ENCODE measurements around the gene PNRC1. TPM values are rescaled to one million over a fixed set of nuclear protein-coding genes. Genes with fewer than 3 reads are reported as not detected.
"Not testable (repeated sequence)": the region's sequence is repeated elsewhere in the genome, so short reads cannot be mapped to it uniquely, and the experiment has no call there.

PNRC1 gene
- total RNA-seq (100 to 1,000 TPM; 236 to 552 (median 436) TPM), polyA plus RNA-seq (100 to 1,000 TPM in 2 of 3 donors, 10 to 100 TPM in 1; 74.3 to 285 (median 156) TPM)
- long read RNA-seq, donor 1, transcript PNRC1-201 (2 exons, 2,065 nt): major isoform, 821 of 866 reads
- long read RNA-seq, donor 1, transcript PNRC1-203 (2 exons, 816 nt): minor isoform, 10 of 866 reads
- long read RNA-seq, donor 1, partial matches to known transcripts: 0 of 866 reads
- long read RNA-seq, donor 1, other reads (novel, unspliced or antisense): 35 of 866 reads
- long read RNA-seq, donor 2, transcript PNRC1-201 (2 exons, 2,065 nt): major isoform, 1,529 of 1,575 reads
- long read RNA-seq, donor 2, partial matches to known transcripts: 0 of 1,575 reads
- long read RNA-seq, donor 2, other reads (novel, unspliced or antisense): 42 of 1,575 reads

DNA sequence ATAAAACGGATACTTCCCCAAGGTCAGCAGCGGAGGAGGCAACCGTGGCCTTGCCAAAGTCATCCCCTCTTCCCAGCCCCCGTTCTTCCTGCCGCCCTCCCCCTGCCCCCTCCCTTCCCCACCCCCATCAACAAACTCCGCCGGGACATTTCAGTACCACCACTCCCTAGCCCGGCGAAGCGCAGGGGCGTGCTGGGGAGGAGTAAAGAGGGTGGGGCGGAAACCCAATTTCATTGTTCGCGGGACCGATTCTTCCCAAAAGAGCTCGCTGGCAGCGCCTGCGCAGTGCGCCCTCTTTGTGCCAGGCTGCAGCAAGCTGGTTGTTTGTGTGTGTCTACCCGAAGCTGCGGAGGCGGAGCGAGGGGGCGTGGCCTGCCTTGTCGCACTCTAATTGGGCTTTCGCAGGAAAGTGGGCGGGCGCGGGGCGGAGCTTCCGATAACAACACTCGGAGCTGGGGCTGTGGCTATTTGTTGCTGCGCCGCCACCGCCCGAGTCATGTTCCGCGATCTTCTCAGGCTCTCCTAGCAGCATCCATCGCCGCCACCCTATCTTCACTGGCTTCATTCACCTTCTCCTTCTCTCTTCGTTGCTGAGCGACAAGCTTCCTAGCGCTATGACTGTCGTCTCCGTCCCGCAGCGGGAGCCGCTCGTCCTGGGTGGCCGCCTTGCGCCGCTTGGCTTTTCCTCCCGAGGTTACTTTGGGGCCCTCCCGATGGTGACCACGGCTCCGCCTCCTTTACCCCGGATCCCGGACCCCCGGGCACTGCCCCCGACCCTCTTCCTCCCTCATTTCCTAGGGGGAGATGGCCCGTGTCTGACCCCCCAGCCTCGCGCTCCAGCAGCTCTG, at the start of gene PNRC1:
TSS of gene PNRC1 (plus strand) at position 471 of the 848 bp plus-strand sequence. CDS start at position 615, 144 bp downstream.
- Histone ChIP-seq H3K4me1 (peaks cover 25% of the 10 kb centered on the region), H3K27me3 (ENCODE audit: insufficient read depth in 3 of 3, low read length in 2 of 3) (no peaks in the 10 kb centered on the region), H3K9me3 (no peaks in the 10 kb centered on the region), H3K27ac (peak within 1 kb of the TSS; percentile 100), H3K36me3 (ENCODE audit: insufficient read depth in 1 of 2, low read depth in 1 of 2) (peaks cover 0 to 33% of the 10 kb centered on the region in 2 donors), H3K4me3 (peak within 1 kb of the TSS; percentile 98)
- TF ChIP-seq, protein P1, sequence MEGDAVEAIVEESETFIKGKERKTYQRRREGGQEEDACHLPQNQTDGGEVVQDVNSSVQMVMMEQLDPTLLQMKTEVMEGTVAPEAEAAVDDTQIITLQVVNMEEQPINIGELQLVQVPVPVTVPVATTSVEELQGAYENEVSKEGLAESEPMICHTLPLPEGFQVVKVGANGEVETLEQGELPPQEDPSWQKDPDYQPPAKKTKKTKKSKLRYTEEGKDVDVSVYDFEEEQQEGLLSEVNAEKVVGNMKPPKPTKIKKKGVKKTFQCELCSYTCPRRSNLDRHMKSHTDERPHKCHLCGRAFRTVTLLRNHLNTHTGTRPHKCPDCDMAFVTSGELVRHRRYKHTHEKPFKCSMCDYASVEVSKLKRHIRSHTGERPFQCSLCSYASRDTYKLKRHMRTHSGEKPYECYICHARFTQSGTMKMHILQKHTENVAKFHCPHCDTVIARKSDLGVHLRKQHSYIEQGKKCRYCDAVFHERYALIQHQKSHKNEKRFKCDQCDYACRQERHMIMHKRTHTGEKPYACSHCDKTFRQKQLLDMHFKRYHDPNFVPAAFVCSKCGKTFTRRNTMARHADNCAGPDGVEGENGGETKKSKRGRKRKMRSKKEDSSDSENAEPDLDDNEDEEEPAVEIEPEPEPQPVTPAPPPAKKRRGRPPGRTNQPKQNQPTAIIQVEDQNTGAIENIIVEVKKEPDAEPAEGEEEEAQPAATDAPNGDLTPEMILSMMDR (IDR thresholded peaks at IDR 0.05): no peak
- peak; percentile 100 for DNase-seq
- ATAC-seq: peak; percentile 80 to 83 (median 82)
- intact Hi-C loops (cut with DNase I): loop anchor here in 1 of 2 donors (10.0 kb wide), 1 partner anchor 96 kb away; no protein-coding TSS in a partner anchor
- 0 to 1% (median 1%) methylated on average over 46 to 63 of the region's 63 CpGs for WGBS, 3 donors

DNA sequence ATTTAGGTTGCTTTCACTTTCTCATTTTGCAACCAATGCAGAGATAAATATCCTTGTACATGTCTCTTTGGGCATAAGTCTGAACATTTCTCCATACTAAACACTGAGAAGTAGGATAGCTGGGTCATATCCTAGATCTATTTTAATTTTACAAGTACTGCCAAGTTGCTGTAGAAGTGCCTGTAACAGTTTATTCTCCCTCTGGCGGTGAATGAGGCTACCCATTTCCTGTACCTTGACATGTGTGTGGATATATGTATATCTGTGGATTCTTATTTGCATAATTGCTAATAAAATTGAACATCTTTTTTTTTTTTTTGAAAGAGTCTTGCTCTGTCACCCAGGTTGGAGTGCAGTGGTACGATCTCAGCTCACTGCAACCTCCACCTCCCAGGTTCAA, 48.0 kb upstream of the PNRC1 start:
- peaks cover 43% of the 10 kb centered on the region for H3K4me1 ChIP-seq
- 58 to 66% (median 59%) methylated on average over 2 of the region's 2 CpGs for WGBS, 3 donors
- ATAC-seq: peak in 1 of 4 donors; percentile 21
- intact Hi-C loops (cut with DNase I): loop anchor here in 1 of 2 donors (10.0 kb wide), 1 partner anchor 112 kb away; the partner anchor contains the start of gene PM20D2
- H3K27me3 ChIP-seq (ENCODE audit: insufficient read depth in 3 of 3, low read length in 2 of 3): no peaks in the 10 kb centered on the region
- DNase-seq: no peak
- H3K4me3 ChIP-seq: peak overlapping the region; percentile 35
- TF ChIP-seq, protein P1 (IDR thresholded peaks at IDR 0.05): peak; percentile 53
- H3K9me3 ChIP-seq: no peaks in the 10 kb centered on the region
- no peaks in the 10 kb centered on the region for H3K36me3 ChIP-seq (ENCODE audit: insufficient read depth in 1 of 2, low read depth in 1 of 2)
- peak overlapping the region; percentile 93 for H3K27ac ChIP-seq

DNA sequence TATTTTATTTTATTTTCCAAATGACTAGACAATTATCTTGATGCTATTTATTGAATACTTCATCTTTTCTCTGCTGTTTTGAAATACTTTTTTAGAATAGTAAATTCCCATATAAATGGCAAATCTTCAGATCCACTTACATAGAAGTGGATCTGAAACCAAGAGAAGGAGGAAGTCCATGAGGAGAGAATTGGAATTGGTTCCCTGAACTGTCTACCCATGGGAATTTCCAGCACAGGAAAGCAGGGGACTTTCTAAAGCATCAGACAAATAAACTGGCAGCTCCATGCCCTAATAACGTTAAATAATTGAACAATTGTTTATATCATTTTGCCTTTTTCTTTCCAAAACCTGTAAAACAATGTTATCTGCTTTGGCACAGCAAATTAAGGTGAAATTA, 47.1 kb upstream of the PNRC1 start:
- WGBS, 3 donors: 36 to 45% (median 39%) methylated on average over 1 of the region's 1 CpG
- H3K36me3 ChIP-seq (ENCODE audit: insufficient read depth in 1 of 2, low read depth in 1 of 2): no peaks in the 10 kb centered on the region
- peaks cover 8% of the 10 kb centered on the region for H3K9me3 ChIP-seq
- H3K4me3 ChIP-seq: no peak overlapping the region
- intact Hi-C loops (cut with DNase I): loop anchor here in 1 of 2 donors (10.0 kb wide), 1 partner anchor 111 kb away; the partner anchor contains the start of gene PM20D2
- no peaks in the 10 kb centered on the region for H3K27me3 ChIP-seq (ENCODE audit: insufficient read depth in 3 of 3, low read length in 2 of 3)
- TF ChIP-seq, protein P1 (IDR thresholded peaks at IDR 0.05): no peak
- ATAC-seq: no peak
- no peak for DNase-seq
- H3K4me1 ChIP-seq: peaks cover 43% of the 10 kb centered on the region
- peak overlapping the region; percentile 93 for H3K27ac ChIP-seq

DNA sequence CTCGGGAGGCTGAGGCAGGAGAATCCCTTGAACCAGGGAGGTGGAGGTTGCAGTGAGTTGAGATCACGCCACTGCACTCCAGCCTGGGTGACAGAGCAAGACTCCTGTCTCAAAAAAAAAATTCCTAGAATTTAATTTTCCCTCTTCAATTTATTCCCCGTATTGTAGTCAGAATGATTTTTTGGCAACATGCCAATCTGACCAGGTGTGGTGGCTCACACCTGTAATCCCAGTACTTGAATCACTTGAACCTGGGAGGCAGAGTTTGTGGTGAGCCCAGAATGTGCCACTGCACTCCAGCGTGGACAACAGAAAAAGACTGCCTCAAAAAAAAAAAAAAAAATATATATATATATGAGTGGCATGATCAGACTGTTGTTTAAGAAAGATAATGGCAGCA, 46.4 kb upstream of the PNRC1 start:
- intact Hi-C loops (cut with DNase I): loop anchor here in 1 of 2 donors (2.0 to 10.0 kb wide), 2 partner anchors 49 to 111 kb away; partner anchors contain the start of gene PM20D2
- H3K27me3 ChIP-seq (ENCODE audit: insufficient read depth in 3 of 3, low read length in 2 of 3); H3K9me3 ChIP-seq; H3K36me3 ChIP-seq (ENCODE audit: insufficient read depth in 1 of 2, low read depth in 1 of 2); DNase-seq; ATAC-seq: not testable (repeated sequence)
- WGBS, 3 donors: 70 to 79% (median 74%) methylated on average over 4 of the region's 4 CpGs
- Histone ChIP-seq H3K4me3 (peak overlapping the region; percentile 17), H3K27ac (peak overlapping the region; percentile 93), H3K4me1 (peaks cover 43% of the 10 kb centered on the region)
